SU-DHL-6 (cell line): ENCODE data around the gene ST3GAL3.

ENCODE experiments used
- CTCF ChIP-seq: fragments of 200-600 bp; sonication (generic); IDR thresholded peaks from one replicate; pipeline ENCODE4 v1.5.1; 2017; ENCODE audit warnings: antibody characterized with exemption, mild to moderate bottlenecking, low read length, moderate library complexity; ENCODE audit not compliant: insufficient read depth, poor library complexity, severe bottlenecking
- EZH2phosphoT487 ChIP-seq: fragments of 200-600 bp; sonication (generic), shearing (Covaris generic); conservative IDR thresholded peaks from 2 replicates; pipeline ENCODE4 v1.6.1; 2018; ENCODE audit warnings: mild to moderate bottlenecking, antibody characterized with exemption, low read length, moderate library complexity, mixed read lengths

GRCh38 chr1:43666608-43667007 is 40.7 kb upstream of the ST3GAL3 start:
- TF ChIP-seq CTCF (no peak), EZH2phosphoT487 (no peak)
